Skin of body (tissue), 2 donors: ENCODE measurements around the gene EPHB2. TPM values are rescaled to one million over a fixed set of nuclear protein-coding genes. Genes with fewer than 3 reads are reported as not detected.
A peak's percentile ranks its signal among the peaks of the same experiment; 100 is the strongest.

Experiments used
- DNase-seq: peaks from one replicate; lab custom pipeline; 2025; lab: John Stamatoyannopoulos, UW
- total RNA-seq: library from RNA; depleted of rRNA; stranded (reverse); fragments of >200 nt; gene quantifications from one replicate; pipeline ENCODE4 v1.2.3, GENCODE V29; 2014

Gene EPHB2
- total RNA-seq, 1 donor from 2014 or later = 13.6 TPM

DNA sequence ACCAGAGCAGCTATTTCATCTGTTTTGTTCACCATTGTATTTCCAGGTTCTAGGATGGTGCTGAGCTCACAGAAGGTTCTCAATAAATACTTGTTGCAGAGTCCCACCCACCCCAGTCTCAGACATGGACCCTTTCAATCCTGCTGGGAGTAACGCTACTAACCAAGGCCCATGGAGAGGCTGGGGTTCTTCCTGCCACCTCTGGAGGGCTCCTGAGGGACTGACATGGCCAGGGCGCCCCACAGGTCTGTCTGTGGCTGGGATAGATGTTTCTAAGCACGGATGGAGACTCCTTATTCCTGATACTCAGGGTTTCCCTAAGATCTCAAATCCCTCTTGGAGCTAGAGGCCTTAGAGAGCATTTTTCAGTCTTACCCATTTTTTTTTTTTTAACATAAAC, 87.4 kb downstream of the EPHB2 start:
- DNase-seq = no peak

DNA sequence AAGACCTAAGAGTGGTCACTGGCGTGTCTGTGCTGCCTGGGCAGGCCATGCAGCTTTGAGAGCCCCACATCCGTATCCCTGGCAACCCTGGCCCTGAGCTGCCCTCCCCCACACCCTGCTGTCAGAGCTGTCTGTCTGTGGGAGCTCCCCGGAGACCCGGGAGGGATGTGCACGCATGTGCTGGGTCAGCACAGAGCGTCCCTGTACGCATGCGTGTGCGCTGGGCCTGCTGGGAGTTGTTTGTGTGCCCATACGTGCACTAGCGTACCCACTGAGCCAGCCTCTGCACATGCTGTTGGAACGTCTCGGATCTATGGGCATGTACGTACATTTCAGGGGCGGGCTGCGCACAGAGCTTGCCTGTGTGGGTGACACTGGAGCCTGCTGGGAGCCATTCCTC, 89.3 kb downstream of the EPHB2 start:
- no peak for DNase-seq

DNA sequence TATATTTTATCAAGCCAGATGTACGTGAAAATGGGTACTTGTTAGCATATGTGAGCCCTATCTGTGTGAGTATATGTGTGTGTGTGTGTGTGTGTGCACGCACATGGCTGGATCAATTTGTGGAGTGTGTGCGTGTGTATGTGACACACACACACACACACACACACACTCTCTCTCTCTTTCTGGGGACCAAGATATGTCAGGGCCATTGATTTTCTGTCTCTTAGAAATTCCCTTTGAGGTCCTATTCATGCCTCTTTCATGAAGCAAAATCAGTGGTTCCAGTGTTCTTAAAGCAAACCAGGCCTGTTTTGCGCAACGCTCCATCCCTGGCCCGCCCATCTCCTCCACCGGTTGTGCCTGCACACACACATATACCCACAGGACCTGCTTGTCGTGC, 90.0 kb downstream of the EPHB2 start:
- DNase-seq = no peak

DNA sequence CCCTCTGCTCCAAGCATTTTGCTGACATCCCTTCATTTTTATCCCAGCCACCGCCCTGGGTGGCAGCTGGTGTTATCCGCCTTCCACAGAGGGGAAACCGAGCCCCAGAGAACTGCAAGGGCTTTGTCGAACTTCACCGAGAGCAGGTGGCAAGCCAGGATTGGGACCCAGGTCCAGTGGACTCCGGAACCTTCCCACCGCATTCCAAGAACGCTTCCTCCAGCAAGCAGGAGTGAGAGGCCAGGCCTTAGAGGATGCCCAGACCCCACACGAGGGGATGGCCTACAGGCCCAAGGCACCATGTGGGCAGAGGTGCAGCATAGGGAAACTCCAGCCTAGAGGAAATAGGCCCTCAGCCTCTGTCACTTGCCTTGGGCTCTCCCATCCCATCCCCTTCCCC, 90.7 kb downstream of the EPHB2 start:
- DNase-seq = no peak

DNA sequence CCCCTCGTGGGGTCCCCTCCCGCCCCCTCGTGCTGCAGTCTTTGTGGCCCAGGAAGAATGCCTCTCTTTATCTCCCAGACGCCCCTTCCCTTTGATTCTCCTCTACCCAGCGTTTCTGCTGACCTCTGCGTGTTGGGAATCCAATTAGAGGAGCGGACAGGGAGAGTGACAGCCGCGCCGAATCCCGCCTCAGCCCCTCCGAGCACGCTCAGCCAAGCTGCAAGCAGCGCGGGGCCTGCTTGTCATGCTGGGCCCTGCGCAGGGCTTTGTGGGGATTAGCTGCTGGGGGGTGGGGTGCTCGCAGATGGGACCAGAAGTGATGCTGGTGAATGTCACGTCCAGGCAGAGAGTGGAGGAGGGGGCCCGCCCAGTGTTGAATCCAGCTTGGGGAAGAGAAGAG, 91.1 kb downstream of the EPHB2 start:
- no peak for DNase-seq

DNA sequence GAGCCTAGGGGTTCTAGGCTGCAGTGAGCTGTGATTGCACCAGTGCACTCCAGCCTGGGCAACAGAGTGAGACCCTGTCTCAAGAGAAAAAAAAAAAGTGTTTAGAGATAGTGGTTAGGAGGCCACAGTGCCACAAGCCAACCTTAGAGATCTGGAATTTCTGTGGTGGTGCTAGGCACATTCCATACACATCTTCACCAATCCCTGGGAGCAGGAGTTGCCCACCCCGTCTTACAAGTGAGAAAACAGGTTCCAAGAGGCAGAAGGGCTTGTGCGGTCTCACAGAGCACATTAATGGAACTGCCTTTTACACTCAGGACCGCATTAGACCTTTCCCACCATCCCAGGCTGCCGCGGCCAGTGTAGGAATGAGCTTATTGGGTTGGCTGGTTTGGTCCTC, 93.2 kb downstream of the EPHB2 start:
- no peak for DNase-seq

DNA sequence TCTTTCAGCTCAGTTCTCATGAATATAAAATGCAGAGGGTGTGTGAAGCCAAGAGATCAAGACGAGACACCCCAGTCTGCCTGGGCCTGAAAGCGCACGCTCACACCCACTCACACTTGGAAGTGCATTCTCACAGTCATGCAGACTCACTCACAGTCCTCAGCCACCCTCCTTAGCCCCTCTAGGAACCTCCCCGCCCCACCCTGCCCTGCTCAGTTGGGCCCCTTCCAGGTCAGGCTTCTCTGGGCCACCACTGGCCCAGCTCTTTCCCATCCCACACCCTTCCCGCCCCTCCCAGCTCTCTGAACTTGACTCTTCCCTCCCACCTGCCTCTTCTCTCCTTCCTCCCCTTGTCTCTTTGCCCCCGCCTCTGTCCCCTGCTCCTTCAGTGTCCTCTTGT, 93.8 kb downstream of the EPHB2 start:
- DNase-seq = no peak

DNA sequence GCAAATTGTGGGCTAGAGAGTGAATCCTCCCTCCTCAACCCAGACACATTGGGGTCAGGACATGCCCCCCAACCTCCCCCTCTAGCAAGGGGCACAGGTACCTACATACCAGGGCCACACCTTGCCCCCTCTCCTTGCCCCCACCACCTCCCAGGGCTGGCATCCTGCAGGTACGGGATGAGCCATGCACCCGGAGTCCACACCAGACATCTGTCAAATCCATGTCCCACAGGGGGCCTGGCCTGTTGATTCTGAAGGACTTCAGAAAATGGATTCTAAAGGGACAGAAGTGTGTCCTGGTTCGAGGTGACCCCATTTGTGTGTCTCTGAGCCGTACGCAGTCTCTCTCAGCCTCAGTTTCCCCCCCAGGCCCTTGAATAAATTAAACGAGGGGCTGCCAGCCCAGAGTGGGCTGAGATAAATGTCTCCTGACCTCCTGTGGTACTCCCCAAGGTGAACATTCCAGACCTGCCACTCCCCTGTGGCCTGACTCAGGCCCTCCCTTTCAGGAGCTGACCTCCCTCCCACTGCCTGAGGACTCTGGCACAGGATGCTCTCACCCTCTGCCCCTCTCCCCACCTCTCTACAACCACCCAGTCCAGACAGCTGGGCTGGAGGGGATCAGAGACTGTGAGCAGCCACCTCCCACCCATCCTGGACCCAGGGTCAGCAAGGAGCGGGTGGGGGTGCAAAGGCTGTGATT, 94.5 kb downstream of the EPHB2 start:
- no peak for DNase-seq

DNA sequence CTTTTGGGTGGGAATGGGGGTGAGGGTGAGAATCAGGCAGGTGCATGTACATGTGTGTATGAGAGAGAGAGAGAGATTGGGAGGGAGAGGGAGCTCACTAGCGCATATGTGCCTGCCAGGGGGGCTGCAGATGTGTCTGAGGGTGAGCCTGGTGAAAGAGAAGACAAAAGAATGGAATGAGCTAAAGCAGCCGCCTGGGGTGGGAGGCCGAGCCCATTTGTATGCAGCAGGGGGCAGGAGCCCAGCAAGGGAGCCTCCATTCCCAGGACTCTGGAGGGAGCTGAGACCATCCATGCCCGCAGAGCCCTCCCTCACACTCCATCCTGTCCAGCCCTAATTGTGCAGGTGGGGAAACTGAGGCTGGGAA, 95.0 kb downstream of the EPHB2 start:
- DNase-seq = no peak

DNA sequence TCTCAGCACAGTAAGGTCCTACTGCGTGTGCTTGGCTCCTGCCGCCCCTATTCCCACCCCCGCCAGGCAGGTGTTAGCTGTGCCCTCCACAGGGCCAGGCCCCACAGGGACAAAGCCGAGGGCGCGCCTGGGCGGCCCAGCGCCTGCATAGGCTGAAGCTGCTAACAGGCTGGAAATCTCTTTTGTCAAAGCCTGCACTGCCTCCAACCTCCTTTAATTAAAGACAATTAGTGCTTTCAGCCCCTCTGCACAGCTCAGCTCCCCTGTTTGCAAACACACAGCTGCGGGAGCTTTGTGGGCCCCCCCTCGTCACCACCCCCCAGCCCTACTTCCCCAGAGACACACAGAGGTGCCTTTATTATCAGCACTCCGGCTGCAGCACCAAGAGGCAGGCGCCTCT, 95.9 kb downstream of the EPHB2 start:
- DNase-seq = no peak

DNA sequence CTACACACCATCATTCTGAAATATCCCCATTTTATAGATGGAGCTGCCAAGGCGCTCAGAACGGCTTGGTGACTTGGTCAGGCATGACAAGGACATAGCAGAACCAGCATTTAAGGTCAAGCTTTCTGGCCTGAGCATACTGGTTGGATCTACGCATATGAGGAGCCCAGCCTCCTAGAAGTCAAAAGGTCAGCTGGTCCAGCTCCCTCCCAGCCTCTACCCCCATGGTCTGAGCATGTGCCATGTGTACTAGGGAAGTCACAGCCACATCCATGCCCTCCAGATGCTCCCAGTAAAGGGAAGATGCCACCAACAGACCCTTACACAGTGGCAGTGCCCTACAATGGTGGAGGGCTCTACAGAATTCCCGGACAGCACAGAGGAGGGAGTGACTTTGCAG, 96.7 kb downstream of the EPHB2 start:
- no peak for DNase-seq

DNA sequence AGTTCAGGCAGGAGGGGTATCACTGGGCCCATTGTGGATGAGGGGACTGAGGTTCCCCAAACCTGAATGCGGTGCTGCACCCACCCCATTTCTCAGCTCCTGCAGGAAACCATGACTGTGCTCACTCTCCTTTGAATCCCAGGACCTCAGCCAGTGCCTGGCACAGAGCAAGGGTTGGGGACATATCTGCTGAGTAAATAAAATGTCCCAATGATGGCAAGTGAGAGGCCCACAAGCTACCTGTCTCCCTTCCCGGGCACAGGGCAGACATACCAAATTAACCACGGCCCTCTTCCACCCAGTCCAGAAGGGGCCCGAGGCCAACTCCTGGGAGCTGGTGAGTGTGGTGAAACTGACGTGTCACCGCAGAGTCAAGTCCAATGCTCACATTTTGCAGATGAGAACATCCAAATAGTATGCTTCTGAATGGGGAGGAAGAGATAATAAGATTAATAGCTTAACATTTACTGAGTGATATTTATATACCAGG, 97.6 kb downstream of the EPHB2 start:
- DNase-seq = no peak

DNA sequence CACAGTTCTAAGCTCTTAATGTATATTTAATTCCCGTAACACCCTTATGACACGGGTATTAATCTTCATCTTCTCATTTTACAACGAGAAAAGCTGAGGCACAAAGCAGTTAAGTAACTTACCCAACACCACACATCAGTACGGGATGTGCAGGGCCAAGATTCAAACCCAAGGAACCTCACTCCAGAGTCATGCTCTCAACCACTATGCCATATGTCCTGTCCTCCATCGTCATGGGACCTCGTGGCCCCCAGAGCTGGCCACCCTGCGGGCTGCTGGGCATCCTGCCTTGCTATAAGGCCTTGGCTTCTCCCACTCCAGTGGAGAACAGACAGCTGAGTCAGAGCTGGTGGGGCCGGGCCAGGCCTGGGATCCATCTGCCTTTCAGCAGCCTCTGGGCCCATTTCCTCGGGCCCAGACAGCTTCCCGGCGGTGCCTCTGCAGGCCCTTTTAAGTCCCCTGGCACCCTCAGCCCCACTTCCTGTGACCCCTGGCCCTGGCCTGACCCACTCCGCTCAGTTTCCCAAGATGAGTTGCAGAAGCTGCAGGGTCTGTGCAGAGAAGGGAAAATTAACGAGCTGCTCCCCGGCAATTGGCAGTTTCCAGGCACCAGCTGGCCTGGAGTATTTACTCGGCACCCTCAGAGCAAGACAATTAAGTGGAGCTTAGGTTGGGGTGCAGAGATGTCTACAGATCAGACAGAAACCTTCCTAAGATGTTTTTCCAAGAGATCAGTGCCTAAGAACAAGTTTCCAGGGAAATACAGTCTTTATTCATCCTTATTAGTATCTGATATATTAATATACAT, 98.2 kb downstream of the EPHB2 start:
- peak; percentile 53 for DNase-seq

DNA sequence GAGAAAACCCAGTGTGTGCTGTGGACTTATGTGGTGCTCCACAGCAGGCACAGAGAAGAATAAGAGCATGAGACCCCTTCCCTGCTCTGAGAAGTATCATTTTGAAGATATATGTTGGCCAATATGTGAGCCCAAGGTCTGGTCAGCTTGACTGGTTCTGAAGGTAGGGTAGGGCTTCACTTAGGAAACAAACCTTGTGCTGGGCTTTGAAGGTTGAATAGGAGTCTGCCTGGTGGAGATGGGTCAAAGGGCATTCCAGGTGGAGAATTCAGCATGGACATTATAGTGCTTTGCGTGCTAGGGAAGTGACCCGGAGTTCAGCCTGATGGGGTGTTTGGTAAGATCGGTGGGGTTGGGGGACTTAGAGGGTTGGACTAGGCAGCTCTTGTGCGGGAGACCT, 99.1 kb downstream of the EPHB2 start:
- no peak for DNase-seq

DNA sequence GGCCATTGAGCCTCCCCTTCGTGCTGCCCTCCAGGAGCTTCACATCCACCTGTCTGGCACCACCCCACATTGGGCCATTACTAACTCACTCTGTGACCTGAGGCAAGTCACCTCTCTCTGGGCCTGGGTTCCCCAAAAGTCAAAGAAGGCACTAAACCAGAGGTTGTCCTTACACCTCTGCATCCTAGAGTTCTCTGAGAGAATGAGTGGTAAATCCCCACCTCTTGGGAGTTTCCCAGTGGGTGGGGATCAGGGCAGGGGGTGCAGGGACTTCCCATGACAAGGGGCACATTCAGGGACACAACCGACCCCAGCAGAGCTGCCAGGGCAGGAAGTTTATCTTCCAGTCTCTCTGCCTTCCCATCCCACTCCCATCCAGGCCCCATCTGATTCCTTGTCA, 99.7 kb downstream of the EPHB2 start:
- DNase-seq = no peak

DNA sequence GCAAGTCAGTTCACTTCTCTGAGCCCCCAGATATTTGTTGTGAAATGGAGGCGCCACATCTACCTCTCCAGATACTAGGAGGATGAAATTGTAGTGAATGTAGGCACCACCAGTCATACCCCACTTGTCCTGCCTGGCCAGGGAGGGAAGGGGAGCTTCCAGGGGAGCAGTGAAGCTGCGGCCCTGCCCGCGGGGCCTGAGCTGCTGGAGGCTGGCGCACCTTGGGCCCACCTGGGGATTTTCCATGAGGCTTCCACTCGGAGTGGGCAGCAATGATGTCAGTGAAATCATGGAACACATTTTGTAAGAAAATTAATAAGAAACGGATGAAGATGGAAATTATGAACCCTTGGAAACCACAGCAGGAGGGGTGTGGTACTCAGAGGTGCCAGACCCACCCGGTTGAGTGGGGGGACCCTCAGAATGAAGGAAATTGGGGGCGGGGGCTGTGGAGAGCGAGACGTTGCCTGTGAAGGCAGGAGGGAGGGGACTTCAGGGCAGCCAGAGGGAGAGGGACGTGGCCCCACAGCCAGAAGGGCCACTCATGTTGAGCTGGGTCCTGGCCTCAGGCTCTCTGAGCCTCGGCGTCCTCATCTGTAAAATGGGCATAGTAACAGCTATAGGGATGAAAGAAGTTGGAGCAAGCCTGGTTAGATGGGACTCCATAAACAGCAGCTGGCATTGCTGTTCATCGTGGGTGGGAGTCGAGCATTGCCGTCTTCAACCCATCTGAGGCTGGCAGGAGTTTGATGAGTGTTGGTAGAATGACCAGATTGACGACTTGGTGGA, 101.6 kb downstream of the EPHB2 start:
- no peak for DNase-seq

DNA sequence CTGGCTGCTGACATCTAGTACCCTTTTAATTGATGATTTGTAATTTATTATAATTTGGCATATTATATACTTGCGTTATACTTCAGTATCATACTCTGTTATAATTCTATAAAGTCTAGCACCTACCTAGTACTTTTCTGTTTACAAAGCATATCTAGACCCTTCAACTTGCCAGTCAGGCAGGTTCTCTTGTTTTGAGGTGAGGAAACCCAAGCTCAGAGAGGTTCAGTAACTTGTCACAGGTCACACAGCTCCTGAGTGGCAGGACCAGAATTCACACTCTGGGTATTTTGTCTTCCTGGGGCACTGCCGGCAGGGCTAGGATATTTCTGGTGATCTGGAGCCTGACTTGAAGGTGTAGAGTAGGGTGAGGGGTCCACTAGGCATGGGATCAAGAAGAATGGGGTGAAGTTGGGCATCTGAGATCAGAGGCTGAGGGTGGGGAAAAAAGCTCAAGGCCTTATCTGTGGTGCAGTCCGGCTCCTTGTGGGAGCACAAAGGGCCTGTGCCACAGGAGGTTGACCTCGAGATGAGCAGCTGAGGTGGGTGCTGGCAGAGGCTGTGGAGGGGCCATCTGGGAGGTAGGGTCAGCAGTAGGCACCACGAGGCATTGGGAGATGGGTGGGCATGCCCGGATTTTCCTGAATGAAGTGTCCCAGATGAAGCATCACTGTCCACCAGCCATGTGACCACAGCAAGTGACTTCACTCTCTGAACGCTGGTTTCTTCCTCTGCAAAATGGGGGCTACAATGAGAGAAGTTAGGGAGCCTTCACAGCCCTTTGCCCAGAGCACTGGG, 102.6 kb downstream of the EPHB2 start:
- DNase-seq = no peak

DNA sequence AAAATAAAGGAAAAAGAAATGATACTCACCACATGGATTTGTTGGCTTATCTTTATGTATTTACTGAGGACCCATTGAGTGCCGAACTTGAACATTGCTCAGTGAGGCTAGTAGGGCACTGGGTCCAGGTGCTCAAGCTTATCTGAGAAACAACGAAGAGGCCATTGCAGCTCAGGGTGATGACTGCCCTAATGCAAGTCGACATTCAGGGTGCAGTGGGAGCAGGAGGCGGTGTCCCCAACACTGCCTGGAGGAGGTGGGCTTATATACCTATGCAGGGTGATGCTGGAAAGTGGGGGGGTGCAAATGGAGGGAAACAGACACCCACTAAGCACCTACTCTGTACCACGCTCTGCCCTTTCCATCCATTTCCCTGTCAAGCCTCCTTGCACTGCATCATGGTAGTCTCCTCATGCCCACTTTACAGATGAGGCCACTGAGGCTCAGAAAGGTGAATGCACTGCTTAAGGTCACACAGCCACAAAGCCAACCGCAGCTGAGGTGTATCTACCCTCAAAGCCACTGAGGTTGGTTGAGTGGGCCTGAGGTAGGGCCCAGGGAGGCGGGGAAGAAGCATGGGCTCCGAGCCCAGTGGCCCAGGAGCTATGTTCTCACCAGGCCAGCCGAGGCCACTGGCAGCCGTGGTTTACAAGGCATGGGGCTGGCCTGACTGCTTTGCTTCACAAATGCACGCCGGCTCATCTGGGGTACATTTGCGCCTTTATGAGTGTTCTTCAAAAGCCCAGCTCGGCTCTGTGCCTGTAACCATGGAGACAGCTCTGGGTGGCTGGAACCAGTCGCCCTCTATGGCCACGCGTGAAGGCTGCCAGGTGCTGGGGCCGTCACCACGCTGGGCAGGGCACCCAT, 103.8 kb downstream of the EPHB2 start:
- DNase-seq = peak; percentile 64

DNA sequence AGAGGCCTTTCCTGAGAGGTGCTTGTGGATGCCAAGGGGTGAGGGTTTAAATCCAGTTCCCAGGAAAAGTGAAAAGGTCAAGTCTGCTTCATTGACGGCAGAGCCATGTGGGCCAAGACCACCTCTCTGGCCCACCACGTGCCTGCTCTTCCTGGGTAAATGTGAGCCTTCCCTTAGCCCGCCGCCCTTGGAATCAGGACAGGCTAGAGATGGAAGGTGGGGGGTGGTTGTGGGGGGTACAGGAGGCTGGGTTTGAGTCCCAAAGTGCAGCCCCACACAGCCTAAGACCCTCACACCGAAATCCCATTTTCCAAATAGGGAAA, 104.4 kb downstream of the EPHB2 start:
- no peak for DNase-seq

DNA sequence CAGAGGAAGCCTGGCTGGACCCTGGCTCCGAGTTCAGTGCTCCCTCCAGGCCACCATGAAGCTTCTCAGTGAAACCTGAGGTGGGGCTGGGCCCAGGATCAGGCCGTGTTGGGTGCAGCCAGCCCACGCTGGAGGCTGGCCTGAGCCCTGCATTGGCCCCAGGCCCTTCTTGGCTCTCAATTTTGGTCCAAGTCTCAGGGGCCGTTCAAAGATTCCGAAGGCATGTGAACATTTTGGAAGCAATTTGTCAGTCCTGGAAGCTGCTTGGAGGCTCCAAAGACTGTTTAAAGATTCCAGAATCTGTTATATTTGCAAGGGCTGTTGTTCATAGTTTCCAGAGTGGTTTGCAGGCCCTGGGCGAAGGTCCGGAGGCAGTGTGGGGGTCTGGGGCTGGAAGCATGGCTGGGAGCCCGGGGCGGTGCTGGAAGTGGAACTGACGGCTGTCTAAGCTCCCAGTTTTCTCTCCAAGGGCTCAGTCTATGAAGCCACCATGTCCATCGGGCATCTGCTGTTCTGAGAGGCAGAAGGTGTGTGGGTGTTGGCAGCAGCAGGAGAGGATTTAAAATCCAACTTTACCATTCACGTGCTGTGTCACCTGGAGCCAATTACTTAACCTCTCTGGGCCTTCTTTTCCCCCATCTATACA, 104.9 kb downstream of the EPHB2 start:
- DNase-seq = peak; percentile 80
